GM21360 (cell line): ENCODE data around the gene ALDH5A1.
A peak's percentile ranks its signal among the peaks of the same experiment; 100 is the strongest.

Experiments used
- ATAC-seq: cut with Tn5 transposase; IDR thresholded peaks from one replicate; pipeline ENCODE4 v1.9.1; 2021; ENCODE audit warnings: mild to moderate bottlenecking, moderate library complexity; ENCODE audit not compliant: unreplicated experiment

ALDH5A1 gene

DNA sequence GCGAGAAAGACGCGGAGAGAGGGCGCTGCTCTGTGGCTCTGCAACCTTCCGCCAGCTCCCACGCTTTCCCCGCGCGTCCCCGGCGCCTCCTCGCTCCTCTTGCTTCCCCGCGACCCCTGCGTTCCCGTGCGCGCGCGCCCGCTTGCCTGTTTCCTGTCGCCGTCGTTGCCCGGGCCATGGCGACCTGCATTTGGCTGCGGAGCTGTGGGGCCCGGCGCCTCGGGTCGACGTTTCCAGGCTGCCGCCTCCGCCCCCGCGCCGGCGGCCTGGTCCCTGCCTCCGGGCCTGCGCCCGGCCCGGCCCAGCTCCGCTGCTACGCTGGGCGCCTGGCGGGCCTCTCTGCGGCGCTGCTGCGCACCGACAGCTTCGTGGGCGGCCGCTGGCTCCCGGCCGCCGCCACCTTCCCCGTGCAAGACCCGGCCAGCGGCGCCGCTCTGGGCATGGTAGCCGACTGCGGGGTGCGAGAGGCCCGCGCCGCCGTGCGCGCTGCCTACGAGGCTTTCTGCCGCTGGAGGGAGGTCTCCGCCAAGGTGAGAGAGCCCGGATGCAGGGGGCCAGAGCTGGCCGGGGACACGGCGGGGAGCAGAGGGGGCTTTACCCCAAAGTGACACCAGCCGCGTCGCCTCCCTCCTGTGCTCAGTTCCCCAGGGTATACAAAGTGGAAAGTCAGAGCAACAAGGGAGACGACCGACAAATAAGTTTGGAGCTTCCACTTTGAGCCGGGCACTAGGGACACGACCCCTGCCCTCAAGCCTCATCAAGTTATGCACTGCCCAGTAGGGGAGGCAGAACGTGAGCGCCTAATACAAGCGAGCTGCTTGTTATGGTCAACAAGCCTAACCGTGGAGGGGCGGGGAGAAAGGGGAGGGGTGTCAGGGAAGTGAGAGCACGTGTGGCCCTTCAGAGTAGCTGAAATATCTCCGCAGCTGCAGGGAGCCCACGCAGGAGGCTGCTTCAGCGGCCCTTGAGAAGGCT, at the start of gene ALDH5A1:
Gene ALDH5A1, plus strand, starts transcription at position 149 of the 975 bp plus-strand sequence. Its CDS starts 28 bp downstream, at position 177.
- peak; percentile 66 for ATAC-seq

DNA sequence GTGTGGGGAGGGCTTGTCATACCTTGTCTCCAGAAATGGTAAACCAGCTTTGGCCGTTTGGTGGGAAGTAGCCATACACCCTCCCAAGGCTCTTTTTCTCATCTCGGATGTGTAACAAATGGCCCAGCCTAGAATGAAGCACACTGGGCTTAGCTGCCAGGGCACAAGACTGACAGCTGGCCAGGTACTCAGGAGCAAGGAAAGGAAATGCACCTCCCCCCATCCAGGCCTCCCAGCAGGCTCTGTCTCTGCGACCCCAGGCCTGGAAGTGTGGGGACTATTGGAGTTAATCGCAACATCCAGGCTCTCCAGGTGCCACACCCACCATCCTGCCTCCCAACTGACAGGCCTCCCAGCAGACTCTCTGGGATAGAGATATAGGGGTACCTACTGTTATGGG, 49.1 kb upstream of the ALDH5A1 start:
- ATAC-seq = no peak

- ATAC-seq = no peak
Observed at GRCh38 chr6:24446670-24447069, 48.1 kb upstream of the ALDH5A1 start.

DNA sequence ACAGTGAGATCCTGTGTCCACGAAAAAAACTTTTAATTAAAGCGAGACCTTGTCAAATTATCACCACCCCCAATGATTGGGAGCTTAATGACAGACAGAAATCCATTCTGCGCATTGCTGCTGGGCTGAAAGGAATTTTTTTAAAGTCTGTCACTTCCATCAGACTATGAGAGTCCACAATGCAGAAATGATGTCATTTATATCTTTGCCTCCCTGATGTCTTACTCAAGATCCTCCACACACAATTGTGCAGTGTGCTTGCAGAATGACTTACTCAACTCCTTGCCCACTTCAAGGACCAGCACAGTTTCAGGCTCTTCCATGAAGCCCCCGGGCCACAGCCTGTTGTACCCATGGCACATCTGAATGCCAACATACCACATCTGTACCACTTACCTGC, 46.4 kb upstream of the ALDH5A1 start:
- ATAC-seq = no peak

GRCh38 chr6:24448828-24449525, 45.8 kb upstream of the ALDH5A1 start:
- ATAC-seq = no peak

GRCh38 chr6:24451581-24452388, 43.0 kb upstream of the ALDH5A1 start:
- no peak for ATAC-seq

GRCh38 chr6:24453921-24454320, 40.8 kb upstream of the ALDH5A1 start:
- no peak for ATAC-seq

- no peak for ATAC-seq
Observed at GRCh38 chr6:24454452-24454851, 40.3 kb upstream of the ALDH5A1 start.

GRCh38 chr6:24455061-24455460, 39.7 kb upstream of the ALDH5A1 start:
- no peak for ATAC-seq

- ATAC-seq = no peak
Observed at GRCh38 chr6:24458134-24458533, 36.6 kb upstream of the ALDH5A1 start.

DNA sequence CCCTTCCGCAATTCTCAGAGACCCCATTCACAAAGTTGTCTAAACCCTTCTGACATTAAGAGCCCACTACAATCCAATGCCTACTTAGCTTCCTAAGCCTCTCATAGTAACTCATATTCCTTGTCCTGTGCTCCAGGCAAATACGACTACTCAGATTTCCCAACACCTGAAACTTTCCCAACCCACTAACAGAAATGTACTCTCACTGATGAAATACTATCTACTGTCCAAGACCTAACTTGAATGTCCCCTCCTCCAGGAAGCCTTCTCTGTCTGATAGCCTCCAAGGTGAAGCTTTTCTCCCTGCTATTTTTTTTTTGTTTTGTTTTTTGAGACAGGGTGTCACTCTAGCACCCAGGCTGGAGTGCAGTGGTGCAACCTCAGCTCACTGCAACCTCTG, 35.8 kb upstream of the ALDH5A1 start:
- no peak for ATAC-seq

GRCh38 chr6:24460966-24461365, 33.8 kb upstream of the ALDH5A1 start:
- ATAC-seq = no peak

GRCh38 chr6:24464253-24465038, 30.3 kb upstream of the ALDH5A1 start:
- ATAC-seq = no peak

- no peak for ATAC-seq
Observed at GRCh38 chr6:24469811-24470210, 25.0 kb upstream of the ALDH5A1 start.

- ATAC-seq = no peak
Observed at GRCh38 chr6:24472181-24472580, 22.6 kb upstream of the ALDH5A1 start.

DNA sequence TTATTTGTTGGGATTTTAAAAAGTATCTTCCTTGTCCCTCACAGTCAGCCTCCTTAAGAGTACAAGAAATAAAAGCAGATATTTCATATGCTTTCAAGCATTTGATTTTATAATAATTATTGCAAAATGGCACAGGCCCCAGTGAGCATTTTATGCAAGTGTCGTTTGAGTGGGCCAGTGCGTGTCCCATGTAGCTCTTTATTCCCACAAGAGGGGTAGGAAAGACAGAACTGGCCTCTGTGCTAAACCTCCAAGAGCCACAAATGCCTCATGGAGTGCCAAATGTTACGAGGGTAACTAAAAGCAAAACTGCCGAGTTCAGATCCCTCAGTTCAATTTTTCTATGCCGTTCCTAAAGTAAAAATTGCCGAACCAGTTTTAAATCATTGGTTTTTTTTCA, 18.1 kb upstream of the ALDH5A1 start:
- ATAC-seq = no peak

DNA sequence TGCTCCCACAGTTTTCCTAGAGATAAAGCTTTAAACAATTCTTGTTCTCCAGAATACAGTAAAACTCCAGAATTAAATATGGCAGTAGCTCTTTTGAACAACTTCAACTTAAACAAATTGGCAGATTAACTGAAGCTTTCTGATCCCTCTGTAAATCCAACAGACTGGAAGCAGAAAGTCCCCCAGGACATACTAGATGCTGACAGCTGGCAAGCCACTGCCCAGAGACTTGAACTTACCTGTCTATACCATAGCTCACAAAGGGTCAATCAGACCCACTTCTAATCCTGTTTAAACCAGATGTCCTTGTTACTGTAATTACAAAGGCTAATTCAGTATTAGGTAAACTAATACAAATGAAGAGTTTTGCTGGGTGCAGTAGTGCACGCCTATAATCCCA, 17.7 kb upstream of the ALDH5A1 start:
- ATAC-seq = no peak

DNA sequence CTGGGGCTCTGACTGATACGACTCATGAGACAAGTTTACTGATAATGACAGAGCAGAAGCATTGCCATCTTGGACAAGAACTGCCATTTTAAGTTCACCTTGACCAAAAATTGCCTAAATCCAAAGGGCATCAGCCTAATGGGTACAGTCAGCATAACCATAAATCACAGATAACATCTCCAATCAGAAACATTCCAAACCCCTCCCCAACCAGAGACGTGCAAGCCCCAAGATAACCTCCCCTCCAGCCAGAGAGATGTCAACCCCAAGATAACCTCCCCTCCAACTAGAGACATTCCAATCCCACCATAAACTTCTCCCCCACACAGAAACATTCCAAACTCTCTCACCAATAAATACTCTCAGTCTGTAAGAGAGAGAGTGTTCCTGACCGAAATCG, 15.9 kb upstream of the ALDH5A1 start:
- ATAC-seq = no peak

DNA sequence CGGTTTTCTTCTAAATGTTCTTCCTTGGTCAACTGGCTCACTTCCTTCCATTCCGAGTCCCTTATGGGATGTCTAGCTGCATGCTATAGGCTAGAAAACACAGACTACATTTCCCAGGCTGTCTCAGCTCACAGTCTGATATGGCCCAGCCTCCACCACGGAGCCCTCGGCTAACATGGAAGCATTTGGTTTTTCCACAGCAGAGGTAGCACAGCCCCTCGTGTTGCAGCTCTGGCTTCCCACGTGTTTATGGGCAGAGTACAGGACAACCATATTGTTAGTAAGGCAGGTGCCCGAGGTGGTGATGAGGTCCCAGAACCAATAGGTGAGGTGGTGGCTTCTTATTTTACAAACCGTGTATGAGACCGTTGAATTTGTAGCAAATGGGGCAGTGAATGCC, 14.1 kb upstream of the ALDH5A1 start:
- ATAC-seq = no peak

DNA sequence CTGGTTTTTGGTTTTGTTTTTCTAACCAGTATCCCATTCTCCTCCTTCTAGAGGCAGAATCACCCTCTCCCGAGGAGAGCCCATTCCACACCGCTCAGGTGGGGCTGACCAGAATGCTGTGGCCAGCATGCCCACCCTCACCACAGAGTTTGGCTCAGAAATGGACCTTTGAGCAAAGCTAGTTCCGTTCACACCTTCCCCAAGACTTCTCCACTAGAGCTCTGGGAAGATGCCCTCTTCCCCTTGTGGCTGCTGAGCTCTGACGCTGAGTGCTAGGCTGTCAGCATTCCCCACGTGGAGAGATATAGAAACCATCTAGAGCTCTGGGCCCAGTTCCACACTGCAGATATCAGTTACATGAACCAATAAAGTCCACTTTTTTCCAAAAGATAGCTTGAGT, 13.3 kb upstream of the ALDH5A1 start:
- no peak for ATAC-seq
